GM12878 (cell line): ENCODE data around the gene NOCT. TPM values are rescaled to one million over a fixed set of nuclear protein-coding genes. Genes with fewer than 3 reads are reported as not detected.

Experiments used
- BCL3 ChIP-seq: IDR thresholded peaks from 2 replicates; pipeline ENCODE4 v1.6.1; 2011; ENCODE audit warnings: borderline replicate concordance, low read depth, mild to moderate bottlenecking, moderate library complexity, low read length; ENCODE audit not compliant: insufficient read depth, poor library complexity, severe bottlenecking
- CBFB ChIP-seq: IDR thresholded peaks from 2 replicates; pipeline ENCODE4 v1.6.1; 2016; ENCODE audit warnings: antibody characterized with exemption, low read depth
- CBX3 ChIP-seq: fragments of 200-600 bp; sonication (generic); IDR thresholded peaks from 2 replicates; pipeline ENCODE4 v1.6.1; 2016; ENCODE audit warnings: low read depth, borderline replicate concordance
- CBX5 ChIP-seq: sonication (generic); IDR thresholded peaks from 2 replicates; pipeline ENCODE4 v1.6.1; 2016; ENCODE audit warnings: low read depth, moderate library complexity, mild to moderate bottlenecking, inconsistent platforms
- CHD1 ChIP-seq: IDR thresholded peaks from 2 replicates; pipeline ENCODE4 v1.6.1; 2012; ENCODE audit warnings: low read depth, low read length, improper control_type of control experiment
- EGR1 ChIP-seq, 2 experiments: IDR thresholded peaks; 1 replicate in 1 of 2; 2 replicates in 1 of 2; pipeline ENCODE4 v1.6.1; 2011 to 2012; ENCODE audit warnings: low read depth in 2 of 2, low read length in 2 of 2, borderline replicate concordance in 1 of 2, mild to moderate bottlenecking in 1 of 2, moderate library complexity in 1 of 2
- ETV6 ChIP-seq, 2 experiments: fragments of 450-650 bp in 1 of 2; IDR thresholded peaks in 1 of 2; conservative IDR thresholded peaks in 1 of 2; 2 replicates each; pipeline ENCODE4 v1.6.1; 2014; ENCODE audit warnings: antibody characterized with exemption in 1 of 2, borderline replicate concordance in 1 of 2, low read depth in 1 of 2, mild to moderate bottlenecking in 1 of 2, moderate library complexity in 1 of 2
- HDGF ChIP-seq: fragments of 450-650 bp; IDR thresholded peaks from 2 replicates; pipeline ENCODE4 v1.6.1; 2016; ENCODE audit warnings: antibody characterized with exemption
- MTA3 ChIP-seq: IDR thresholded peaks from 2 replicates; pipeline ENCODE4 v1.6.1; 2012; ENCODE audit warnings: low read length, inconsistent platforms, borderline replicate concordance
- NRF1 ChIP-seq: conservative IDR thresholded peaks from 2 replicates; pipeline ENCODE4 v1.6.1; 2011; ENCODE audit warnings: mild to moderate bottlenecking, low read depth, low read length, improper control_type of control experiment
- SUPT20H ChIP-seq: IDR thresholded peaks from 2 replicates; pipeline ENCODE4 v1.6.1; 2011; ENCODE audit warnings: low read depth, mild to moderate bottlenecking, low read length, moderate library complexity, borderline replicate concordance; ENCODE audit not compliant: control insufficient read depth
- YBX1 ChIP-seq: fragments of 450-650 bp; IDR thresholded peaks from 2 replicates; pipeline ENCODE4 v1.6.1; 2016; ENCODE audit warnings: antibody characterized with exemption
- ZNF207 ChIP-seq: fragments of 450-650 bp; IDR thresholded peaks from 2 replicates; pipeline ENCODE4 v1.6.1; 2014; ENCODE audit warnings: antibody characterized with exemption, mild to moderate bottlenecking, borderline replicate concordance
- ZZZ3 ChIP-seq: IDR thresholded peaks from 2 replicates; pipeline ENCODE4 v1.6.1; 2011; ENCODE audit warnings: low read depth; ENCODE audit not compliant: control insufficient read depth, insufficient read length
- polyA plus RNA-seq, 11 experiments: library from polyadenylated mRNA; depleted of rRNA in 4 of 11; unstranded in 6 of 11; stranded (reverse) in 5 of 11; fragments of >200 nt; fragmentation: Nextera tagmentation in 4 of 11; fragmentation: Illumina TruSeq in 1 of 11; extraction: Ambion mirVana in 4 of 11; extraction: Trizol in 1 of 11; gene quantifications; 1 replicate in 1 of 11; 2 replicates in 10 of 11; pipeline versions ENCODE4 v1.2.1 to v1.2.3, GENCODE V29; 2011 to 2016; ENCODE audit warnings: inconsistent platforms in 2 of 11, missing spikeins in 2 of 11, low read depth in 1 of 11
- total RNA-seq, 4 experiments: library from RNA; depleted of rRNA in 3 of 4; stranded (reverse); fragments of >200 nt in 3 of 4; fragmentation: Illumina TruSeq in 1 of 4; extraction: Trizol in 1 of 4; gene quantifications; 2 replicates each; pipeline versions ENCODE4 v1.2.1 to v1.2.3, GENCODE V29; 2013 to 2021
- TF ChIP-seq, protein P1 (sequence below): fragments of 450-650 bp; IDR thresholded peaks from 2 replicates; pipeline ENCODE4 v1.6.1; 2018; ENCODE audit warnings: mild to moderate bottlenecking, low read depth, moderate library complexity; ENCODE audit not compliant: partially characterized antibody
- TF ChIP-seq, protein P2 (sequence below): fragments of 450-650 bp; IDR thresholded peaks from 2 replicates; pipeline ENCODE4 v1.6.1; 2018; ENCODE audit warnings: borderline replicate concordance, mild to moderate bottlenecking; ENCODE audit not compliant: partially characterized antibody
- TF ChIP-seq, protein P3 (sequence below): fragments of 450-650 bp; conservative IDR thresholded peaks from 2 replicates; pipeline ENCODE4 v1.6.1; 2017; ENCODE audit warnings: mild to moderate bottlenecking, moderate library complexity

Gene NOCT
- total and polyA plus RNA-seq, 10 of the 15 experiments (the other 5 are each of a cell fraction or from before 2014, with no cell fraction given) = 1.4 to 17.6 (median 8.1) TPM

DNA sequence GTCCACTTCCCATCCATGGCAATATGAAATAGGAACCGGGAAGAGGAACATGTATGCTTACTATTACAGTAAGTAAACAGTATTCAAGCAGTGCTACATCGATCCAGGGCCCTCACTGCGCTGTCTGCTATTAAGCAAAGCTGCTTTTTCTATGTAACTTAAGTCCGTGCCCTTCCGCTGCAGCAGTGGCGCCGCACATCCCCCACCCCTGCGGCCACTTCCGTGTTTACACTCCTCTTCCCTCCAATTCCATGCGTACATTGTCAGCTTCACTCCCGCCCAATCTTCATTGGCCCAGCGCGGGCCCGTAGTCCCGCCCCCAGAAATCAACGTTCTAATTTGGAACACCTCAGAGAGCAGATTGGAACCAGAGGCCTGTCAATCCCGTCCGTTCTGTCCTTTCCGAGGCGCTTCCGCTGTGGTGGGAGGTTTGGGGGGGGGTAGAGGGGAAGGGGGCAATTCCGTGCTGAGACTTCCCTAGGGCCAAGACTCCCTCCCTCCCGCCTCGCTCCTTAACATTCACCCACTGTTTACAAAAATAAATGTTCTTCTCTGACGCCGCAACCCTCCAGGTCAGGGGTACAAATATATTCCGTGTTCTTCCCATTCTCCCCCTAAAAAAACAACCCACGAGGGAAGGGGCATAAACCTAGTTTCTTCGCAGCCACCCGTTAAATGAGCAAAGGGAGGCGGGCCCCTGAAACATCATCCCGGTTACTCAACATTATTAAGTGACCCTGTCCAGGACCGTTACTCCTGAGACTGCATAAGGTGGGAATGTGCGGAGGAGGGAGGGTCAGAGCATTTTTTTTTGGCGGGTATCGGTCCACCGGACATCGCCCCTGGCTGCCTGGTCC, 67.4 kb downstream of the NOCT start (continued):
- TF ChIP-seq ZNF207 (no peak), YBX1 (no peak), HDGF (no peak), CBX5 (no peak), CHD1 (no peak), EGR1 (IDR thresholded peaks at IDR 0.05; ENCODE audit: borderline replicate concordance in 1 of 2, low read depth in 2 of 2, low read length in 2 of 2) (no peak), CBX3 (no peak), MTA3 (no peak), BCL3 (no peak), NRF1 (0 out of 2 replicates have a peak, but pooled peaks have one; percentile 19), ZZZ3 (no peak), ETV6 (conservative IDR thresholded peaks at IDR 0.05 in 1 of 2, IDR thresholded peaks at IDR 0.05 in 1 of 2; ENCODE audit: borderline replicate concordance in 1 of 2, low read depth in 1 of 2) (peak in 1 of 2 experiments; percentile 73; a peak in 1 of 4 replicates), CBFB (peak; percentile 66; the same call in 1 of the 2 replicates), SUPT20H (no peak)
- TF ChIP-seq, protein P1, sequence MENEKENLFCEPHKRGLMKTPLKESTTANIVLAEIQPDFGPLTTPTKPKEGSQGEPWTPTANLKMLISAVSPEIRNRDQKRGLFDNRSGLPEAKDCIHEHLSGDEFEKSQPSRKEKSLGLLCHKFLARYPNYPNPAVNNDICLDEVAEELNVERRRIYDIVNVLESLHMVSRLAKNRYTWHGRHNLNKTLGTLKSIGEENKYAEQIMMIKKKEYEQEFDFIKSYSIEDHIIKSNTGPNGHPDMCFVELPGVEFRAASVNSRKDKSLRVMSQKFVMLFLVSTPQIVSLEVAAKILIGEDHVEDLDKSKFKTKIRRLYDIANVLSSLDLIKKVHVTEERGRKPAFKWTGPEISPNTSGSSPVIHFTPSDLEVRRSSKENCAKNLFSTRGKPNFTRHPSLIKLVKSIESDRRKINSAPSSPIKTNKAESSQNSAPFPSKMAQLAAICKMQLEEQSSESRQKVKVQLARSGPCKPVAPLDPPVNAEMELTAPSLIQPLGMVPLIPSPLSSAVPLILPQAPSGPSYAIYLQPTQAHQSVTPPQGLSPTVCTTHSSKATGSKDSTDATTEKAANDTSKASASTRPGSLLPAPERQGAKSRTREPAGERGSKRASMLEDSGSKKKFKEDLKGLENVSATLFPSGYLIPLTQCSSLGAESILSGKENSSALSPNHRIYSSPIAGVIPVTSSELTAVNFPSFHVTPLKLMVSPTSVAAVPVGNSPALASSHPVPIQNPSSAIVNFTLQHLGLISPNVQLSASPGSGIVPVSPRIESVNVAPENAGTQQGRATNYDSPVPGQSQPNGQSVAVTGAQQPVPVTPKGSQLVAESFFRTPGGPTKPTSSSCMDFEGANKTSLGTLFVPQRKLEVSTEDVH = peak; percentile 88
- TF ChIP-seq, protein P2, sequence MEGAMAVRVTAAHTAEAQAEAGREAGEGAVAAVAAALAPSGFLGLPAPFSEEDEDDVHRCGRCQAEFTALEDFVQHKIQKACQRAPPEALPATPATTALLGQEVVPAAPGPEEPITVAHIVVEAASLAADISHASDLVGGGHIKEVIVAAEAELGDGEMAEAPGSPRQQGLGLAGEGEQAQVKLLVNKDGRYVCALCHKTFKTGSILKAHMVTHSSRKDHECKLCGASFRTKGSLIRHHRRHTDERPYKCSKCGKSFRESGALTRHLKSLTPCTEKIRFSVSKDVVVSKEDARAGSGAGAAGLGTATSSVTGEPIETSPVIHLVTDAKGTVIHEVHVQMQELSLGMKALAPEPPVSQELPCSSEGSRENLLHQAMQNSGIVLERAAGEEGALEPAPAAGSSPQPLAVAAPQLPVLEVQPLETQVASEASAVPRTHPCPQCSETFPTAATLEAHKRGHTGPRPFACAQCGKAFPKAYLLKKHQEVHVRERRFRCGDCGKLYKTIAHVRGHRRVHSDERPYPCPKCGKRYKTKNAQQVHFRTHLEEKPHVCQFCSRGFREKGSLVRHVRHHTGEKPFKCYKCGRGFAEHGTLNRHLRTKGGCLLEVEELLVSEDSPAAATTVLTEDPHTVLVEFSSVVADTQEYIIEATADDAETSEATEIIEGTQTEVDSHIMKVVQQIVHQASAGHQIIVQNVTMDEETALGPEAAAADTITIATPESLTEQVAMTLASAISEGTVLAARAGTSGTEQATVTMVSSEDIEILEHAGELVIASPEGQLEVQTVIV = peak; percentile 95
- TF ChIP-seq, protein P3, sequence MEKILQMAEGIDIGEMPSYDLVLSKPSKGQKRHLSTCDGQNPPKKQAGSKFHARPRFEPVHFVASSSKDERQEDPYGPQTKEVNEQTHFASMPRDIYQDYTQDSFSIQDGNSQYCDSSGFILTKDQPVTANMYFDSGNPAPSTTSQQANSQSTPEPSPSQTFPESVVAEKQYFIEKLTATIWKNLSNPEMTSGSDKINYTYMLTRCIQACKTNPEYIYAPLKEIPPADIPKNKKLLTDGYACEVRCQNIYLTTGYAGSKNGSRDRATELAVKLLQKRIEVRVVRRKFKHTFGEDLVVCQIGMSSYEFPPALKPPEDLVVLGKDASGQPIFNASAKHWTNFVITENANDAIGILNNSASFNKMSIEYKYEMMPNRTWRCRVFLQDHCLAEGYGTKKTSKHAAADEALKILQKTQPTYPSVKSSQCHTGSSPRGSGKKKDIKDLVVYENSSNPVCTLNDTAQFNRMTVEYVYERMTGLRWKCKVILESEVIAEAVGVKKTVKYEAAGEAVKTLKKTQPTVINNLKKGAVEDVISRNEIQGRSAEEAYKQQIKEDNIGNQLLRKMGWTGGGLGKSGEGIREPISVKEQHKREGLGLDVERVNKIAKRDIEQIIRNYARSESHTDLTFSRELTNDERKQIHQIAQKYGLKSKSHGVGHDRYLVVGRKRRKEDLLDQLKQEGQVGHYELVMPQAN = peak; percentile 89
